ENCODE measurements around the gene MPPED2.

Gene MPPED2

DNA sequence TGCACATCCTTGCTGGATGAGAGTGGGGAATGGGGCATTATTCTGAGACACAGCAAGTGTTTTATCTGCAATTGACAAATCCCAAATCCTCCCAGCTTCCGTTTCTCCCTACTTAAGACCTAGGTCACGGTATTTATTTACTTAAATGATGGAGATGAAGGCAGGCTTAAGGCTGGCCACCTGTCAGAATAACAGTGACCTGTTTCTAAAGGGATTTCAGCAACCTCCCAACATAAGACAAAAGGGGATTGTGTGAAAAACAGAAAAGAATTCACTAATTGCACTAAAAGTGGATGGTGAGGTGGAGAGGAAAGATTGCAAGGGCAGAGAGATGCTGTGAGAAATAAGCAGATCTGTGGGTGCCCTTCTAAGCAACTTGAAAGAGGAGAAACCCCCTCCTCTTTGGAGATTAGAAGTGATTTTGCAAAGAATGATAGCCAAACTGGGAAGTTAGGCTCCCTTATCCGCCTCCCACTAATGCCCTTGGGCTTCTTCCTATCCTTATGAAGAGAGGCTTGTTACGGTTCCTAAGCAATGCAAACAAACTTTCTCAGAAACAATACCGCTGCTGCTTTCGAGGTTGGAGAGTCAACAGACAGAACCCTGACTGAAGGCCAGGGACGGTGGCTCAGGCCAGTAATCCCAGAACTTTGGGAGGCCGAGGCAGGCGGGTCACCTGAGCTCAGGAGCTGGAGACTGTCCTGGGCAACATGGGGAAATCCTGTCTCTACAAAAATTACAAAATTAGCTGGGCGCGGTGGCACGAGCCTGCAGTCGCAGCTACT, 179.0 kb downstream of the MPPED2 start:
- no peak for DNase-seq

- no peak for DNase-seq
These were observed 180.8 kb downstream of the MPPED2 start for GRCh38 chr11:30405385-30405784.

GRCh38 chr11:30404136-30404535, 182.0 kb downstream of the MPPED2 start:
- no peak for DNase-seq

DNA sequence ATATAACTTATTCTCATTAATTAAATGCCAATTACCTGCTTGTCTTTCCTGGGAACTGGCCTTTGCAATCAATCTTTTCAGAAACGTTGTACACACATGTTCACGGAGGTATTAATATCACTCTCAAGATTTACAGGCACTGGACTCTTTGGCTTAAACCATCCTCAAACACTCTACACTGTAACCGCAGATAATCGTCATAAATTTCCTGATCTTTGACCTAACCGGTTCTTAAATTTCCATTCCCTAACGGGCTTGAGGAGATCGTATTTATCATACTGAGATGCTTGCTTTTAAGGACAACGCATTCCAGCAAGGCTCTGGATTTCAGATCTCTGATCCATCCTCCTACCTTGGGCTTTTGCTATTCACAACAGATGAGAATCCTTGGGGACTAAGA, 190.4 kb downstream of the MPPED2 start:
- DNase-seq, result no peak

DNA sequence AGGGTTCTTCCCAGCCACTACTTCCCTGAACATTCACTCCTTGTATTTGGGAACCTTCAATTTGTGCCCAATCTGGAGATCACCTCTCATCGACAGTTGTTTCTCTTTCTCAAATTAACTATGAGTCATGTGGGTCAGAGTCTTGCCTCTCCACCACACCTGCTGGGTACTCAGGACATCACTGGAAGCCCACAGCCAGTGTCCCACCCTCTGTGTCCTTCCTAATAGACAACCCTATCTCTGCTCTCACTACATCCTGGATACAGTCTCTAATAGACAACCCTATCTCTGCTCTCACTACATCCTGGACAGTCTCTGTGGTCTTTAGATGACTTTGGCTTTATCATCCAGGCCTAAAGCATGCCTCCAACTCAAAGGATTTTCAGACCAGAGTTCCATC, 193.1 kb downstream of the MPPED2 start:
- DNase-seq, result no peak

DNA sequence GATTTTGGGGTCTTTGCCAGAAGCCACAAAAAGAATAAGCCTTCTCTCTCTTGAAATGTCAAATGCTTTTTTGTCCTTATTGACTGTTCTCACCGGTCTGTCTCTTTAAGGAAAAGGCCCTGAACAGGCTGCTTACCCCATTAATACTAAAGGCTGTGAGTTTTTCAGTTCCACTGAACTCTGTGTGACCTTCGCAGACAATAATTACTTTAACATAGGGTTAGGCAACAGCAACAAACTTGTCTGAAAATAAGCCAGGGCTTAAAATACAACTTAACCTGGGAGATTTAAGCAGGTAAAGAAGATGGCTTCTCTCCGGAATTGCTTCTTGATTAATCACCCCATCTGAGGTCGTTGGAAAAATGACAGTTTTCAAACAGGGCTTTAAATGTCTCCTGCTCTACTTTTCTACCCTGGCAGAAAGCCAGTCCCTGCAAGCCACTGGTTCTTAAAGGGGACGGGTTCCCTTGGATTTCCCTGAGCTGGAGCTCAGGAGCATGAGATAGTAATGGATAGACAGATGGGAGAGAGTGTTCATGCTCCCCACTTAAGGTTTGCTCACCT, 193.8 kb downstream of the MPPED2 start:
- DNase-seq, result no peak

GRCh38 chr11:30388957-30389356, 197.2 kb downstream of the MPPED2 start:
- no peak for DNase-seq

GRCh38 chr11:30387891-30388861, 198.0 kb downstream of the MPPED2 start:
- no peak for DNase-seq

GRCh38 chr11:30381879-30382278, 204.3 kb downstream of the MPPED2 start:
- DNase-seq, result no peak

DNA sequence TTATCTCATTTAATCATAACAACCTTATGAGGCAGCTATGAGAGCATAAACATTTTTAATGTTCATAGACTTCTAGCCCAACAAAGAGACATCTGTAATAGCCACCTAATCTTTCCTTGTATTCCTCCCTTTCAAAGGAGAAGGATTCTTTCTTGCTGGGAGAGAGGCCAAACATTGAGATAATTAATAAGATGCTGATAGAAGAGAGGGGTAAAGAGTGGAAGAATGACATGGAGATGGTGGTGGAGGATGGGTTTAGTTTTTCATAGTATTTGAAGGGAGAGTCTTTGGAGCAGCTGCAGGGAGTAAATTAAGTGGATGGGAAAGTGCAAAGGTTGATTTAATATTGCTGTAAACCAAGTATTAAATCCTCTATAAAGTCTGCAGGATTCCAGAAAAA, 205.3 kb downstream of the MPPED2 start:
- no peak for DNase-seq

DNA sequence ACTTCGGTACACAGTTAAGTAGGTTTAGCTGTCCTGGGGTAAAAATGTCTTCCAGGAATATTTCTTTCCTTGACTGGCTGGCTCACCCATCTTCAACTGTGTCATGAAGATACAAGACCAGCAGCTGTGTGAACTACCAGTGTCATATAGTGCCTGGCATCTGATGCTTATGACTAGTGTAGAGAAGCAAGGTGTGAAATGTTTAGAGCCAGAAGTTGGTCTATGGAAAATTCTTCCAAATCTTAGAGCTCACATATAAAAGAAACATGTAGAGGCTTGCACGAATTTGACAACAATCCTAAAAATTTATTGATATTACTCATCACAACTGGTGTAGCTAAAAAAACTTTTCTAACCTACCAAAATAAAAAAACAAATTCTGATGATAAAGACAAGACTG, 208.8 kb downstream of the MPPED2 start:
- DNase-seq, result no peak

GRCh38 chr11:30370164-30370563, 216.0 kb downstream of the MPPED2 start:
- no peak for DNase-seq

DNA sequence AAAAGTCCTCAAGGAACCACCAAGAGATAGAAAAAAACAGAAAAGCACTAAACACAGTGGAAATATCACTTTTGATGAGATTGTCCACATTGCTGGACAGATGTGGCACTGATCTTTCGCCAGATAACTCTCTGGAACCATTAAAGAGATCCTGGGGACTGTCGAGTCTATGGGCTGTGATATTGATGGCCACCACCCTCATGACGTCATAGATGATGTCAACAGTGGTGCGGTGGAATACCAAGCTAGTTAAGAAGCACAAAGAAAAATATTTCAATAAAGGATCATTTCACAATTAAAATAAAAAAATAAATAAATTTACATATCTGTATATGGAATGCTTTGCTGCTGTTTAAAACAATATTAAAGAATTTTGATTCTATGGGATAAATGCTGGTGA, 217.8 kb downstream of the MPPED2 start:
- DNase-seq, result no peak

DNA sequence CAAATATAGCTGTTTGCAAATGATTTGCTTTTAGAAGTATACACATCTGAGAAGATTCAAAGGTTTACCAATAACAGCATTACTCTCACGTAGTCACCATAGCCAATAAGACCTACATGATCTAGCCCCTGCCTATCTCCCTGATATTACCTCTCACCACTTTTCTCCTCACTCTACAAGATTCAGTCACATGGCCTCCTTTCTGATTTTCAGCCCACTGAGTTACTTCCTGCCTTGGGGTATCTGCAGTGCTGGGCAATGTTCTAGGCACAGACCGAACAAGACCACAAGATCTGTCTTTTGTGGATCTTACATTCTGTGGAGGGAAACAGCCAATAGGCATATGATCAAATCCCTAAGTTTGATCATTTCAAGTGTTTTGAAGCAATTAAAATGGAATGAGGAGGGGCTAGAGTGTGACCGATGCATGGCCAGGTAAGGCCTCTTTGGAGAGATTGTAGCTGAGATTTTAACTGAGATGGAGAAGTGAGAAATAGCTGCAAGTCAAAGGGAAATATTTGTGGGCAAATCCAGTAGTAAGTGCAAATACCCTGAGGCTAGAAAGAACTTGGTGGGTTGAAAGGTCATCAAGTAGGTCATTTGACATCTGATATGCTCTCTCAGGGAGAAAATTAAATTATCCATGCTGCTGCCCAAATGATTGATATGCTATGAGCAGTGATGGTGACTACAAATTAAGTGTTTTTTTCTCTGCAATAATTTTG, 220.2 kb downstream of the MPPED2 start:
- DNase-seq, result no peak

GRCh38 chr11:30364837-30365482, 221.2 kb downstream of the MPPED2 start:
- DNase-seq, result no peak

DNA sequence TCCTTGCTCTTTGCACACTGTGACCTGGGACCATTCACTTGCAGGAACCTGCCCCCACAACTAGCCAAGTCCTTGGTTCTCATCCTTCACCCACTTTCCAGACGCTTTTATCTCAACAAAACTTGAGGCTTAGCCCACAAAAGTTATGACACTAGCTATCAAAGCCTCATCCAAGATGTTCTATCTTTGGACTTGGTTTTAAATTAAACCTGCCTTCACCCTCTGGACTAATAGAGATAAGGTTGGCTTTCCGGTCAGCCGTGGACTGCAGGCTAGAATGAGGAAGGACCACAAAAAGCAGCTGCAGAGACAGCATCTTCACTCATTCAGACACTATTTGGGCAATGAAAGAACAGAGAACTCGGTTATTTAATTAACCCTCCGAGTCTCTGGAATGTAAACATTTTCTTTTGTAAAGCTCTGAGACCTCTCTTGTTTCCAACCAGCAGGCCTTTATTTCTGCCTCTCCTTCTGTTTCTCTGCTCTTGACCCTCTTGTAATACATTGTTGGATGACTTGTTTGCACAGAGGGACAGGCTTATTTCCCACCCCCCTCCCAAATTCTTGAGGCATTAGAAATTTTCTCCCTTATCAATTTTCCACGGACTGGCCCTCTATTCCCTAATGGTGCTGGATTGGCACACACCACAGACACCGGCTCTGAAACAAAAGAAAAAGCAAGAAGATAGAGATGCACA, 221.9 kb downstream of the MPPED2 start:
- no peak for DNase-seq

- no peak for DNase-seq
These were observed 225.4 kb downstream of the MPPED2 start for GRCh38 chr11:30360741-30361140.

Measured in suppressor macrophage (primary cell).